ENCODE measurements around the gene MAGI2. TPM values are rescaled to one million over a fixed set of nuclear protein-coding genes. Genes with fewer than 3 reads are reported as not detected.

The MAGI2 gene
- total and polyA plus RNA-seq, 2 experiments from 2014 or later: 10.4 to 26.4 TPM

- Mint-ChIP-seq H3K27me3 (ENCODE audit: insufficient read depth, low read depth, poor library complexity) (no peaks in the 10 kb centered on the region), H3K36me3 (ENCODE audit: low read depth) (no peaks in the 10 kb centered on the region), H3K27ac (no peak overlapping the region), H3K4me3 (no peak overlapping the region), H3K4me1 (no peaks in the 10 kb centered on the region), H3K9me3 (no peaks in the 10 kb centered on the region)
- H3K27ac ChIP-seq (ENCODE audit: low read depth): no peak overlapping the region
- TF ChIP-seq EZH2 (IDR thresholded peaks at IDR 0.05; ENCODE audit: low read depth, unreplicated experiment): no peak
- no peak for TF ChIP-seq CTCF (conservative IDR thresholded peaks at IDR 0.05; ENCODE audit: low read depth in 2 of 2)
- TF ChIP-seq, protein P1, sequence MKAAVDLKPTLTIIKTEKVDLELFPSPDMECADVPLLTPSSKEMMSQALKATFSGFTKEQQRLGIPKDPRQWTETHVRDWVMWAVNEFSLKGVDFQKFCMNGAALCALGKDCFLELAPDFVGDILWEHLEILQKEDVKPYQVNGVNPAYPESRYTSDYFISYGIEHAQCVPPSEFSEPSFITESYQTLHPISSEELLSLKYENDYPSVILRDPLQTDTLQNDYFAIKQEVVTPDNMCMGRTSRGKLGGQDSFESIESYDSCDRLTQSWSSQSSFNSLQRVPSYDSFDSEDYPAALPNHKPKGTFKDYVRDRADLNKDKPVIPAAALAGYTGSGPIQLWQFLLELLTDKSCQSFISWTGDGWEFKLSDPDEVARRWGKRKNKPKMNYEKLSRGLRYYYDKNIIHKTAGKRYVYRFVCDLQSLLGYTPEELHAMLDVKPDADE (IDR thresholded peaks at IDR 0.05): no peak
- TF ChIP-seq ZNF331 (CRISPR knock-in tag; IDR thresholded peaks at IDR 0.05; ENCODE audit: low read depth): no peak
- no peak for TF ChIP-seq ZNF462 (CRISPR knock-in tag; IDR thresholded peaks at IDR 0.05)
- TF ChIP-seq NANOG (IDR thresholded peaks at IDR 0.05; ENCODE audit: borderline replicate concordance): no peak
- TF ChIP-seq EZH2phosphoT487 (IDR thresholded peaks at IDR 0.05; ENCODE audit: unreplicated experiment): no peak
- no peak for TF ChIP-seq ZNF114 (CRISPR knock-in tag; IDR thresholded peaks at IDR 0.05)
- no peak for TF ChIP-seq REST (IDR thresholded peaks at IDR 0.05; ENCODE audit: unreplicated experiment)
- no peak for TF ChIP-seq STAT1 (IDR thresholded peaks at IDR 0.05; ENCODE audit: unreplicated experiment)
- no peaks in the 10 kb centered on the region for H3K4me1 ChIP-seq (ENCODE audit: insufficient read depth)
- H4K20me1 ChIP-seq (replicated peaks; ENCODE audit: insufficient read depth): no peaks in the 10 kb centered on the region
- no peak overlapping the region for H2AFZ ChIP-seq
- H3K4me2 ChIP-seq: no peak overlapping the region
- H3K4me3 ChIP-seq: no peak overlapping the region
- DNase-seq (ENCODE audit: low spot score) (no peak), ATAC-seq (no peak)
- H3K27me3 ChIP-seq (ENCODE audit: insufficient read depth): no peaks in the 10 kb centered on the region
- no peaks in the 10 kb centered on the region for H3F3A ChIP-seq (replicated peaks; ENCODE audit: low read depth)
- H3K9me2 ChIP-seq (ENCODE audit: insufficient read depth): no peaks in the 10 kb centered on the region
- H3K36me3 ChIP-seq (ENCODE audit: insufficient read depth): no peaks in the 10 kb centered on the region
- H3K79me2 ChIP-seq (replicated peaks; ENCODE audit: insufficient read depth): no peaks in the 10 kb centered on the region
These were observed 498.1 kb downstream of the MAGI2 start for GRCh38 chr7:78955329-78955728.
